Sciatic nerve (tissue), 2 donors: ENCODE measurements around the gene EXOSC6. TPM values are rescaled to one million over a fixed set of nuclear protein-coding genes. Genes with fewer than 3 reads are reported as not detected.
"Not testable (repeated sequence)": the region's sequence is repeated elsewhere in the genome, so short reads cannot be mapped to it uniquely, and the experiment has no call there.

Experiments
- ATAC-seq: fragments of 200-7000 bp; cut with Tn5 transposase; one replicate; pipeline ENCODE4 v1.9.1; 2020; ENCODE audit warnings: mild to moderate bottlenecking, moderate library complexity
- DNase-seq: peaks from one replicate; pipeline ENCODE4 v3.0.0-alpha.2; 2020; ENCODE audit warnings: low spot score
- intact Hi-C: fragments of 100-400 bp; cut with DNase I; formaldehyde crosslinking; loops from one replicate; pipeline ENCODE4 v1.14.2; 2022
- total RNA-seq: library from RNA; stranded (reverse); fragmentation: NEBNext Ultra II Directional; extraction: Animal tissue kit (Norgen Biotek cat#: 25700); gene quantifications from one replicate; pipeline ENCODE4 v1.2.1, GENCODE V29; 2021
- donor health status: DM: no; HTN: no; CAD: no.
- donor health status: DM: no; HTN: no; CAD: no.

Gene EXOSC6
- total RNA-seq, result 17.5 TPM

- peak; percentile 98 for ATAC-seq
- intact Hi-C loops, result no loop called here
These were observed at the start of gene EXOSC6 for GRCh38 chr16:70251629-70252354. Gene EXOSC6, minus strand, starts transcription at chr16:70251940. Its CDS starts 40 bp downstream, at chr16:70251900.

DNA sequence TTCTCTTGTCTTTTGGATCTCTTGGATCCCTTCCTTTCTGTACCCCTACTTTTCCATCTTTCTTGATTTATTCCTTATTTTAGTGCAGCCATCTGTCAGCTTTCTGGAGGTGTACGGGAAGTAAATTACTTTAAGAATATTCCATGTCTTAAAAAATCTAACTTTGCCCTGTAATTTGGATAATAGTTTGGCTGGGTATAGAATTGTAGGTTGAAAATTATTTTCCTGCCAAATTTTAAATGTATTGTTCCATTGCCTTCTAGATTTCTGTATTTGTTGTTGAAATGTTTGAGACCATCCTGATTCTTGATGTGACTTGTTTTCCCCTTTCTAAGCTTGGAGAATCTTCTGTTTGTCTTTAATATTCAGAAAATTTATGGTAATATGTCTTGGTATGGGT lies 49.4 kb upstream of the EXOSC6 start:
- intact Hi-C loops, result no loop called here
- no peak for ATAC-seq
- DNase-seq, result no peak

More at GRCh38 chr16:70251629-70252354, at the start of gene EXOSC6:
- peak; percentile 91 for DNase-seq

DNA sequence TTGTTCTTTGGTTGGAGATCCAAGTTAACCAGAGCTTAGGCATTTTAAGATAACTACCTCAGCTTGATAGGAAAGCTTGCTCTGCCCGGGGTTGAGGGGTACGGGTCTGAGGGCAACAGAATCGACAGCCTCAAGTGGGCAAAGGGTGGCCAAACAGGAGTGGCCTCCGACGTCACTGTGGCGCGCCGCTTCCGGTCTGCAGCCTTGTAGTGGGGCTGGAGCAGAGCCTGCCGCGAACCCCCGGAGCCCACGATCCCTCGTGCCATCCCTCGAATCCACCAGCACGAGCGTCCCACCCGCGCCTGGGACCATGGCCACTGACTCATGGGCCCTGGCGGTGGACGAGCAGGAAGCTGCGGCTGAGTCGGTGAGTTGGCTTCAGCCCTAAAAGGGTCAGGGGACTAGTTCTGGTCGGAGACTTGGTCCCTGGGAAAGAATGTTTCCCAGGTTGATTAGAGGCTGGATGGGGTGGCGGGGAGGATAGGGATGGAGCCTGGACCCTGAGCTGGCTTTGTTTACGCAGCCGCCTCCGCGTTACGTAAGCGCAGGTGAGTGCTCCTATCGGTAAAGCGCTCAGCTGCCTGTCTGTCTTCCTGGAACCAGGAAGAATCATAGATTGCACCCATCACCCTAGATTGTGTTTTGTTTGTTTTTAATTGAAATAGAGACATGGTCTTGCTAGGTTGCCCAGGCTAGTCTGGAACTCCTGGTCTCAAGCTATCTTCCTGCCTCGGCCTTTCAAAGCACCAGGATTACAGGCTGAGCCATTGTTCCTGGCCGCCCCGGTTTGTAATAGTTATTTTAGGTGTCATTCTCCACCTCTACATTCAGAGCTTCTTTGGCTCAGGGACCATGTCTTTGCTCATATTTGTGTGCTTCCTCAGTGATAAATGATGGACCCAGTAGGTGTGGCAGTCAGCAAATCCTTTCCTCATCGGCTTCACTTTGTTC lies 47.5 kb upstream of the EXOSC6 start, which contains the start of gene DDX19B:
DDX19B (plus strand) TSS at position 199 of the 951 bp plus-strand sequence; CDS start at position 311, 112 bp downstream.
- DNase-seq, result peak; percentile 89
- ATAC-seq, result peak; percentile 97
- intact Hi-C loops, result no loop called here

- no peak for DNase-seq
- no peak for ATAC-seq
- intact Hi-C loops, result no loop called here
These were observed 43.9 kb upstream of the EXOSC6 start for GRCh38 chr16:70295634-70296033.

DNA sequence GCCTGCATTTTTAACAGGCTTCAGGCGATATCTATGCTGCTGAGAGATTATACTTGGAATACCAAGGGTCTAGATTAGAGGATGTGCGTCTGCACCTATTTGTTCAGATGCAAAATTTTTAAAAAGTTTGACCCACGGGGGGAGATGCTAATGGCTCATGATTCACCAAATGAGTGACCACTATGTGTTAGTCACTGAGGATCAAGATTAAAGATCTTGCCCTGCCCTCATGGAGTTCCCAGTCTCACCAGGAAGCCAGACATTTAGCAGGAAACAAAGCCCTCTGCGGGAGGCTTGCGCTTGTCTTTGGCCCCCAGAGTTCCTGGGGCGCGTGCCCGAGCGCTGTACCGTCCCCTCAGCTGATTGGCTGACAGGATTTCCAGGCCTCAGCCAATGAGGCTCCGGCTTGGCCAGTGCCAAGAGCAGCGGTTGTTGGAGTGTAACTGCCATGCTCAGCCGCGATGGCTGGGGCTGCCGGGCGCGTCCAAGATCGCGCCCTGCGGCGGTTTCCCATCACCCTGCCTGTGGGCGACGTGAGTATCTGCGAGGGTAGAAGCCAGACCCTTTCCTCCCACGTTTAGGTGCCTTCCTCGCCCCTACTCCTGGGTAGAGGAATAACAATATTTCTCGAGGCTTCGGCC lies 42.8 kb upstream of the EXOSC6 start:
- intact Hi-C loops, result no loop called here
- no peak for ATAC-seq
- peak; percentile 41 for DNase-seq

DNA sequence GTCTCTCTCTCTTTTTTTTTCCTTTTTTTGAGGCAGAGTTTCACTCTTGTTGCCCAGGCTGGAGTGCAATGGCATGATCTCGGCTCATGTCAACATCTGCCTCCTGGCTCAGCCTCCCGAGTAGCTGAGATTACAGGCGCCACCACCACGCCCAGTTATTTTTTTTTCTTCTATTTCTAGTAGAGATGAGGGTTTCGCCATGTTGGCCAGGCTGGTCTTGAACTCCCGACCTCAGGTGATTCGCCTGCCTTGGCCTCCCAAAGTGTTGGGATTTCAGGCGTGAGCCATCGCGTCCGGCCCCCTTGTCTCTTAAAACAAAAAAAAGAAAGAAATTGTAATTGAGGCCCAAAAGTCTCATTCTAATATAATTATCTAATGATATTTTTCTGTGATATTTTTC lies 40.4 kb upstream of the EXOSC6 start:
- intact Hi-C loops, ATAC-seq: not testable (repeated sequence)
- DNase-seq, result peak; percentile 40

DNA sequence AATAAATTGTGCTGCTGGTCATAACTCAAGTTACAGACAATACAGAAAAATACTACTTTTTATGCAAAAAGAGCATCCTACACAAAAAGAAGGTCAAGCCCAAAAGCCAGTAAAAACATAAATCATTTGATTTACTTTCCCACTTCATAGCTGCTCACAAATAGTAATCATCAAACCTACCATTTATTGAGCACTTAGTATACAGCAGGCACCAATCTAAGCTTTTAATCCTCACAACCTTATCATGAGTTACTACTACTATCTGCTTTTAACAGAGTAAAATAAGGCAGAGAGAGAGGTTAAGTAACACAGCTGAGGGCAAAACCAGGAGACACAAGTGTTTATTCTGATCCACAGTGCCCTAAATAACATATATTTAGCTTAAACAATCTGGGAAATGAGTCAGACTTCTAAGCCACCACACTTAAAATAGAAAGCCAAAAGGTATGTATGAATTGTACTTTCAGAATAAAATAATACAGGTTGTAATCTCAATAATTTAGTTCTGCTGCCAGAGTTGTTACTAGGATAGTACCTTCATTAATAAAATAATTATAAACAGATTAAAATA lies 39.3 kb upstream of the EXOSC6 start:
- DNase-seq (no peak), ATAC-seq (no peak)
- intact Hi-C loops, result no loop called here

DNA sequence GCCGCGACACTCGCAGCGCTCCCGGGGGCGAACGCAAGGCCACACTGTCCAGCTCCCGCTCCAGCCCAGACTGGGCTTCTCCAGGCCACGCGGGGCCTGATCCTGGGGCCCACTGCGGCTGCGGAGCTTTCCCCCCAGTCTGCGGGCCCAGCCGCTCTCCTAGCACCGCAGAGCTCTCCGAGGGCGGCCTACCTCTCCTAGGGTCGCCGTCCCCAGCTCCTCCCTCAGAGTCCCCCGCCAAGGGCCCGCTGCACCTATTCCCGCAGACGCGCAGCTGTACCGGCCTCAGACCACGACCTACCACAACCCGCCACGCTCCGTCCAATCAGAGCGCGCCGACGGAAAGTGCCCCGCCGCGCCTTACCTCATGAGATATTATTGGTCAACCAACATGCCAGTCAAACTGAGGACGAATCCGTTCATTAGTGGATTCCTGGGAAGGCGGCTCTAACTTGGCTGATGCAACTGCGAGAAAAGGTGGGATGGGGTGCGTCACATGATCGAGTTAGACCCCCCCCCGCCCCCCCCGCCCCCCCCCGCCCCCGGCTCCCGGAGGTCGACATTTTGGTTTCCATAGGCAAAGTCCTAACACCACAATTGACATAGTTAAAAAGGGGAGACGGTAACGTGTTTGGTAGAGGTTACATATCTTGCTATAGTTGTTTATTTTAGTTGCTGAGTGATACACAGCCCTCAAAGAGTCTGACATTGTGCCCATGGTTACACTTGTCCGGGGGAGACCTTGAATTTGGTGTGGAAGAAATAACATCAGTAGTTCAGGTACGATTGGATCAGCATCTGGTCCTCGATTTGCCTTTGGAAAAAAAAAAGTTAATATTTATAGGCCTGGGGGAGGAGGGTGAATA lies 37.7 kb upstream of the EXOSC6 start, which contains the start of gene AARS1:
AARS1 (minus strand) TSS at position 278 of the 866 bp plus-strand sequence. CDS start 6,743 bp downstream, outside the sequence.
- intact Hi-C loops, result no loop called here
- DNase-seq (peak; percentile 96), ATAC-seq (peak; percentile 99)

DNA sequence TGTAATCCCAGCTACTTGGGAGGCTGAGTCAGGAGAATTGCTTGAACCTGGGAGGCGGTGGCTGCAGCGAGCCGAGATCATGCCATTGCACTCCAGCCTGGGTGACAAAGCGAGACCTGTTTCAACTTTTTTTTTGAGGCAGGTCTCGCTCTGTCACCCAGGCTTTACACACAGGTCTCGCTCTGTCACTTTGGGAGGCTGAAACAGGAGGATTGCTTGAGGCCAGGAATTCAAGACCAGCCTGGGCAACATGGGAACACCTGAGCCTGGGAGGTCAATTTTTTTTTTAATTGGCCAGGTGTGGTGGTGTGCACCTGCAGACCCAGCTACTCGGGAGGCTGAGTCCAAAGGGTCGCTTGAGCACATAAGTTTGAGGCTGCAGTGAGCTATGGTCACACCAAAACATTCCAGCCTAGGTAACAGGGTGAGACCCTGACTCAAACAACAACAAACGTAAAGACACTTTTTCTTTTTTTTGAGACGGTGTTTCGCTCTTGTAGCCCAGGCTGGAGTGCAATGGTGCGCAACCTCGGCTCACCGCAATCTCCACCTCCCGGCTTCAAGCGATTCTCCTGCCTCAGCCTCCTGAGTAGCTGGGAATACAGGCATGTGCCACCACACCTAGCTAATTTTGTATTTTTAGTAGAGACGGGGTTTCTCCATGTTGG lies 35.7 kb upstream of the EXOSC6 start:
- ATAC-seq, intact Hi-C loops, DNase-seq: not testable (repeated sequence)

DNA sequence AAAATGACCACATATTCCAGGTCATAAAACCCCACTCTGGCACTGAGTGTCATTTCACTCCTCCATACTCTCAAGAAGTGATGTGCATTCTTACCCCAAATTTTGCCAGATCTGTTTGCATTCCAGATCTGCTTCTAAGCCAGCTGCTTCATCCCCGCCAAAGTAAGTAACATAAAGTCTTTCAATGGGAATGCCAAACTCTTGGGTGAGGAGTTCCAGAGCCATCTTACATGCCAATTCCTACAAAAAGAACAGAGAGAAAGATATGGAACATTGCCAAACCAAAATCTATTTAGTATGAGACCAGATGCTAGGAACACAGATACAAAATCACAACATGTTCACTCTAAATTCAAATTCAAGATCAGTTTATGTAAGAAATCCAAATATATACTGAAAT lies 24.7 kb upstream of the EXOSC6 start:
- DNase-seq, result no peak
- intact Hi-C loops, result no loop called here

GRCh38 chr16:70271696-70272095 lies 20.0 kb upstream of the EXOSC6 start:
- no peak for DNase-seq

More for the DNA sequence above, 24.7 kb upstream of the EXOSC6 start:
- ATAC-seq, result no peak

GRCh38 chr16:70270176-70270575 lies 18.4 kb upstream of the EXOSC6 start:
- no peak for DNase-seq
- no peak for ATAC-seq
- intact Hi-C loops, result no loop called here

More at GRCh38 chr16:70271696-70272095, 20.0 kb upstream of the EXOSC6 start:
- intact Hi-C loops, result no loop called here
- ATAC-seq, result no peak

DNA sequence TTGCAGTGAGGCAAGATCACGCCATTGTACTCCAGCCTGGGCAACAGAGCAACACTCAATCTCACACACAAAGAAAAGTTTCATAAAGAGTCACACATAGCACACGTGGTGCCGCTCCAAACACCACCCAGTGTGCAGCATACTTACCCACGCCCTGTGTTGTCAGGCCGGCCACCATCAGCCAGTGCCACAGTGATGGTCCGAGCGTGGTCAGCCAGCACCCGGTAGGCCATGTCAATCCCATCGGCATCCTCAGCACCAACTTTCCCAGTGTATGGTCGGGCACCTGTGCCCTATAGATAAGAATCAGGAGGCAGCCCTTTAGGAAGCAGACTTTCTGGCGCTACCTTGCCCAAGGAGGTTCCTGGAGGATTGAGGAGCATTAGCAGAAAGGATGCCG lies 17.7 kb upstream of the EXOSC6 start:
- intact Hi-C loops, result no loop called here
- DNase-seq, result no peak
- no peak for ATAC-seq

DNA sequence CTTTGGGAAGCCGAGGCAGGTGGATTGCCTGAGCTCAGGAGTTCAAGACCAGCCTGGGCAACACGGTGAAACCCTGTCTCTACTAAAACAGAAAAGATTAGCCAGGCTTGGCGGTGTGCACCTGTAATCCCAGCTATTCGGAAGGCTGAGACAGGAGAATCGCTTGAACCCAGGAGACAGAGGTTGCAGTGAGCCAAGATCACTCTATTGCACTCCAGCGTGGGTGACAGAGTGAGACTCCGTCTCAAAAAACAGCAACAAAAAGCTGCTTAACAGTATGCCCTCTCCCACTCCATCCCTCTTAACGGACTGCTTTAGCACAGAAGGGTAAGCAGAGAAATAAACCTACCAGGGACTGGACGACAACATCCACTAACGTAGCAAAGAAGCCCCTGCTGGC lies 16.2 kb upstream of the EXOSC6 start:
- intact Hi-C loops, ATAC-seq, DNase-seq: not testable (repeated sequence)

DNA sequence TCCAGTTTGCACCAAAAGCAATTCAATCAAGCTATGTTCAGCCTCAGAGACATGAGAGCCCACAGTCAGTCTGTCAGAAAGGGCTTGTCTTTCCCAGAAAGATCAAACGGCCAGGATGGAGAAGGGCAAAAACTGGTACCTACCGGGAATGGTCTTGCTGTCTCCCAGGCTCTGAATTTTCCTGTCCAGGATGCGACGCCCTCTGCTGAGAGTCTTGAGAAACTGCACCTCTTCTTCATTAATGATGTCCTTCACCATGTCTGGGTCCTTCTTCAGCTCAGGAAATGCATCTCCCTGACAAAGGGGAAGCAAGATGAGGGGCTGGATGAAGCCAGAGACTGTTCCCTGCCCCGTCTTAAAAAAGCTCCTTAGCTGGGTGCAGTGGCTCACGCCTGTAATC lies 15.8 kb upstream of the EXOSC6 start:
- DNase-seq, result peak; percentile 55
- intact Hi-C loops, result no loop called here
- ATAC-seq, result no peak

DNA sequence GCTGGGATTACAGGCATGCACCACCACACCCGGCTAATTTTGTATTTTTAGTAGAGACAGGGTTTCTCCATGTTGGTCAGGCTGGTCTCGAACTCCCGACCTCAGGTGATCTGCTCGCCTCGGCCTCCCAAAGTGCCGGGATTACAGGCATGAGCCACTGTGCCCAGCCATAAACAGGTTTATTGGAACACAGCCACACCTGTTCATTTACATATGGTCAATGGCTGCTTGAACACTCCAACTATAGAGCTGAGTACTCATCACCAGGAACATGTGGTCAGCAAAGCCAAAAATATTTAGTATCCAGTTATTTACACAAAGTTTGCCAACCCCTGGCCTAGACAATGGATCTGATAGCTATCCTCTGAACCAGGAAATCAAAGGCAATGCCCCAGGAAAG lies 8.2 kb upstream of the EXOSC6 start:
- intact Hi-C loops, DNase-seq, ATAC-seq: not testable (repeated sequence)

DNA sequence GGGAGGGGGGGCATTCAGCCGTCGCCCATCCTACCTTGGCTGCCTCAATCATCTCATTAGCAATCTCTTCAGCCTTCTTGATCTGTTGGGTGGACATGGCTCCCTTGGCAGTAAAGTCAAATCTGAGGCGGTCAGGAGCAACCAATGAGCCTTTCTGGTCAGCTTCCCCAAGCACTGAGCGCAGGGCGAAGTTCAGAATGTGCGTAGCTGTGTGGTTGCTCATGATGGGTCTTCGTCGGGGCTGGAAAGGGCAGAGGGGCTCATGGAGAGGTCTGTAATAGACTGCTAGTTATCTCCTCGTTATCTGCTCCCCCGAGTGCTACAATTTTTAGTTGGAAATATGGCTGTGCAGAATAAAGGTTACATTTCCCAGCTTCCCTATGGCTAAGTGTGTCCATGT lies 7.2 kb upstream of the EXOSC6 start:
- ATAC-seq (no peak), DNase-seq (no peak)
- intact Hi-C loops, result no loop called here
